Astrocyte of the spinal cord (primary cell): Measurements from ENCODE around the gene TACC2.

Experiments used
- DNase-seq: peaks from one replicate; pipeline ENCODE4 v3.0.0; 2011; ENCODE audit warnings: low read depth, low spot score
- H3K4me3 ChIP-seq: 2 replicates; pipeline ENCODE4 v1.5.1; 2011; ENCODE audit warnings: low read depth, mild to moderate bottlenecking, low read length, moderate library complexity
- CTCF ChIP-seq: IDR thresholded peaks from 2 replicates; pipeline ENCODE4 v1.5.1; 2012; ENCODE audit warnings: low read depth, mild to moderate bottlenecking, low read length, inconsistent platforms
- in situ Hi-C: cut with HindIII; loops from 2 replicates; pipeline ENCODE4 v1.10.0; 2017; ENCODE audit warnings: low sequenced_read_pairs

Gene TACC2

DNA sequence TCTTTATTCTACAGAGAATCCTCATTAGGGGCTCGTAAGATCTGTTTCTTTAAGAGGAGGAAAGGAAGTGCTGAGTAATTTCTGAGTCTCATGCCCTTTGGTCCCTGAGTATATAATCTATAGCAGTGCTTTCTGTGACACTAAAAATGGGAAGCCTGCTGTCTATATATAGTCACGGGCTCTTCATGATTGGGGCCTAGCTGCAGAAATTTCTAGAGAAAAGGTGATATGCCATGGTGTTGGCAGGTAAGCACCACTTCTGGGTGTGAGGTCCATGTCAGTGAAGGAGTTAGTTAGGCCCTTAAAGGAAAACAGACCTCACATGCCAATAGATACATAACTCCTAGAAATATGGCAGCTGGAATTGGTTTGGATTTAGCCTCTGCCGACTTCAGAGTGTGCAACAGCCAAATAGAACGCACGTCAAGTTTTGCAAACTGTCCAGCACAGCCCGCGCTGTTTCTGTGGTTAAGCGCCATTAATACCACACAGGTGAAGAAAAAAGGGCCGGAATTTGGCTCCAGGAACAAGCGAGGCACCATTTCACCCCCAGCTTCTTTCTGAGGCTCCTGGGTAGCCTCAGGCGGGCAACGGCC is 123.2 kb downstream of the TACC2 start:
- DNase-seq = peak; percentile 52
- in situ Hi-C loops = no loop called here
- TF ChIP-seq CTCF = no peak
- peak overlapping the region; percentile 35 for H3K4me3 ChIP-seq

DNA sequence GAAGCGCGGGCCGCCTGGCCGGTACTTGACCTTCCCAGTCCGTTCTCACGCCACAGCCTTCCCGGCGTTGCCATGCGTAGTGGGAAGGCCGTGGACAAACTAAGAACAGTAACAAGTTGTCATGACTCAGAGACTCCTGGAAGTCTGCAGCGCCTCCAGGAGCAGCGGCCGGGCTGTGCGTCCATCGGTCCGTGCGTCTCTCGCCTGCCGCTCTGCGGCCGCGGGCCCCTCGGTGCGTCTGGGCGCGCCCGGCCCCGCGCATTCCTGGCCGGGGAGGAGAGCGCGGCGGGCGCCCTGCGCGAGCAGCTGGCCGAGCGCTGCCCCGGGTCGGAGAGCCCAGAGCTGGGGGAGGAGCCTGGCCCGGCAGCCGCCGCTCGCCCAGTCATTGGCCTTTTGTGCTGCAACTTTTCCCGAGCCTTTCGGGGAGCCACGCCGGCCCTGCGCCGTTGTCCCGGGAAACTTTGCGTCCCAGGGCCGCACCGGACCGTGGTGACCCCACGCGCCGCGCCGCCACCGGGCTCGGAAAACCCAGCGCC is 123.7 kb downstream of the TACC2 start:
- in situ Hi-C loops = no loop called here
- peak overlapping the region; percentile 76 for H3K4me3 ChIP-seq
- peak; percentile 52 for TF ChIP-seq CTCF
- DNase-seq = peak; percentile 95

DNA sequence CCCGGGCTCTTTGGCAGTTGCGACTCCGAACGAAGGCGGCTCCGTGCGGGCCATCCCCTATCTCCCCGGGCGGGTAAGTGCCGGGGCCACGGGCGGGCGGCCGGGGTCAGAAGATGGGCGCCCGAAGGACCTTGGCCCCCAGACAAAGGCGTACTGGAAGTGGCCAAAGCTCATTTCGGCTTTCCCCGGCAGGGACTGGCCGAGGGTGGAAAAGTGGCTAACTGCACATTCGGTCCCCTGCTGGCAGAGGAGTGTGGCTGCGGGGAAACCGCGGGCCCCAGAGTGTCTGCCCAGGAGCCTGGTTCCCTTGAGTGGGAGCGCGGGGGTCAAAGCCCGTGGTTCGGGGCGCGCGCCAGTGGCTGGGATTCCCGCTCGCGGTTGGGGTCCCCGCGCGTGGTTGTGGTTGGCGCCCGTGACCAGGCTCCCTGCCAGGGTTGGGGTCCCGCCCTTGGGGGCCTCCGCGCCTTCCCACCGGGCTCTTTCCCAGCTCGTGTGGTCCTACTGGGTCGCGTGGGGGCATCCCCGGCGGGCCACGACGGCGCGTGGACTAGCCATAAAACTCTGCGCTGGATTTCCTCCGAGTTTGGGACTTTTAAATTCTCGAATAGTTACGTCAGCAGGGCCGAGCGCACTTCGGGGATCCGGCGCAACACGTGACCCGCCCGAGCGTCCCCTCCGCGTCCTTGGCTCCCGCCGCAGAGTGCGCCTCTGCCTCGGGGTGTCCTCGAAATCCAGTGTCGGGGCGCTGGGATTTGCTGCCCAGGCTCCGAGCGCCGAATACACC is 124.4 kb downstream of the TACC2 start:
- peak; percentile 58 for TF ChIP-seq CTCF
- DNase-seq = peak; percentile 71
- in situ Hi-C loops = no loop called here
- H3K4me3 ChIP-seq = peak overlapping the region; percentile 76

- H3K4me3 ChIP-seq = peak overlapping the region; percentile 76
- peak; percentile 20 for DNase-seq
- TF ChIP-seq CTCF = no peak
- in situ Hi-C loops = no loop called here
Observed at GRCh38 chr10:122113945-122114747, 125.2 kb downstream of the TACC2 start.

DNA sequence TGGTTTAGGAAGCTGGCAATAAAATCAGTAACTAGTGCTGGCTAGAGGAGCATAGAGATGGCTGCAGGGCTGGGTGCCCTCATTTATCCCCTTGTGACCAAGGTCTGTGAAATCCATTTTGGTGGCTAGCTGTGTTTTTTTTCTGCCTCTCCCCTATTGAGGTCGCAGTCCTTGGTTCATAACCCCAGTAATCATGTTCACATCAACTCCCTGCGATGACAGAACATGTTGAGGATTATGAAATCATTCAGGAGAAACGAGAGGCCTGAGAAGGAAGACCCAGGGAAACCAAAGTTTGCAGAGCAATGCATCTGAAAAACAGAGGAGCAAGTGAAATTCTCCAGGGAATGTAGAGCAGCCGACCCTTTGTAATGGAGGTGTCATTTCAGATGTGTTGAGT is 126.9 kb downstream of the TACC2 start:
- no peak for TF ChIP-seq CTCF
- in situ Hi-C loops = no loop called here
- DNase-seq = no peak
- H3K4me3 ChIP-seq = no peak overlapping the region

GRCh38 chr10:122116331-122116730 is 127.4 kb downstream of the TACC2 start:
- in situ Hi-C loops = no loop called here
- no peak for TF ChIP-seq CTCF
- no peak overlapping the region for H3K4me3 ChIP-seq
- DNase-seq = peak; percentile 72
